Measurements from ENCODE around the gene MYOF.
"Not testable (repeated sequence)": the region's sequence is repeated elsewhere in the genome, so short reads cannot be mapped to it uniquely, and the experiment has no call there.

MYOF gene

GRCh38 chr10:93481637-93482144 is 443 bp downstream of the MYOF start:
- DNase-seq (ENCODE audit: low spot score) = no peak

GRCh38 chr10:93478873-93479272 is 3.3 kb downstream of the MYOF start:
- DNase-seq (ENCODE audit: low spot score) = no peak

GRCh38 chr10:93476756-93477155 is 5.4 kb downstream of the MYOF start:
- no peak for DNase-seq (ENCODE audit: low spot score)

GRCh38 chr10:93475871-93476270 is 6.3 kb downstream of the MYOF start:
- DNase-seq (ENCODE audit: low spot score) = no peak

GRCh38 chr10:93475227-93475626 is 6.9 kb downstream of the MYOF start:
- DNase-seq (ENCODE audit: low spot score) = no peak

GRCh38 chr10:93473804-93474472 is 8.2 kb downstream of the MYOF start:
- DNase-seq (ENCODE audit: low spot score) = no peak

GRCh38 chr10:93473161-93473560 is 9.0 kb downstream of the MYOF start:
- no peak for DNase-seq (ENCODE audit: low spot score)

- peak; percentile 37 for DNase-seq (ENCODE audit: low spot score)
Observed at GRCh38 chr10:93471110-93471651, 11.0 kb downstream of the MYOF start.

- no peak for DNase-seq (ENCODE audit: low spot score)
Observed at GRCh38 chr10:93469454-93469853, 12.7 kb downstream of the MYOF start.

- DNase-seq (ENCODE audit: low spot score) = no peak
Observed at GRCh38 chr10:93468461-93469213, 13.5 kb downstream of the MYOF start.

GRCh38 chr10:93467635-93468034 is 14.5 kb downstream of the MYOF start:
- DNase-seq (ENCODE audit: low spot score) = not testable (repeated sequence)

- DNase-seq (ENCODE audit: low spot score) = peak; percentile 59
Observed at GRCh38 chr10:93465806-93466675, 16.1 kb downstream of the MYOF start.

GRCh38 chr10:93464776-93465388 is 17.3 kb downstream of the MYOF start:
- no peak for DNase-seq (ENCODE audit: low spot score)

- no peak for DNase-seq (ENCODE audit: low spot score)
Observed at GRCh38 chr10:93463723-93464476, 18.2 kb downstream of the MYOF start.

- no peak for DNase-seq (ENCODE audit: low spot score)
Observed at GRCh38 chr10:93462881-93463280, 19.3 kb downstream of the MYOF start.

GRCh38 chr10:93462371-93462770 is 19.8 kb downstream of the MYOF start:
- DNase-seq (ENCODE audit: low spot score) = no peak

GRCh38 chr10:93461807-93462178 is 20.3 kb downstream of the MYOF start:
- DNase-seq (ENCODE audit: low spot score) = no peak

- DNase-seq (ENCODE audit: low spot score) = no peak
Observed at GRCh38 chr10:93461109-93461806, 20.9 kb downstream of the MYOF start.

GRCh38 chr10:93459466-93459865 is 22.7 kb downstream of the MYOF start:
- DNase-seq (ENCODE audit: low spot score) = no peak

- peak; percentile 72 for DNase-seq (ENCODE audit: low spot score)
Observed at GRCh38 chr10:93458821-93459257, 23.3 kb downstream of the MYOF start.

All from iPS-NIHi11 (cell line).